Endothelial cell of umbilical vein (primary cell): ENCODE measurements around the gene GRIN3B. TPM values are rescaled to one million over a fixed set of nuclear protein-coding genes. Genes with fewer than 3 reads are reported as not detected.

Experiments
- BruUV-seq: library from RNA; stranded (reverse); fragments of 400-500 nt; replicated peaks from 2 replicates; lab custom pipeline; 2021; lab: Mats Ljungman, UMichigan
- CTCF ChIA-PET: fragments of 300-600, 350-600 bp; sonication (Branson Sonifier 250); formaldehyde crosslinking; loops from one replicate; lab custom pipeline; 2021; ENCODE audit warnings: antibody characterized with exemption, inconsistent platforms; lab: Charles Lee
- POLR2A ChIA-PET: fragments of 300-600, 350-600 bp; sonication (Branson Sonifier 250); formaldehyde crosslinking; loops from one replicate; lab custom pipeline; 2021; ENCODE audit warnings: antibody characterized with exemption, inconsistent platforms; lab: Charles Lee
- DNase-seq: peaks from one replicate; pipeline ENCODE4 v3.0.0-alpha.2; 2011; ENCODE audit warnings: low read depth, low spot score
- FAIRE-seq: peaks from 2 replicates; lab custom pipeline; 2011; peaks lifted over from hg19 to GRCh38; lab: Jason Lieb, UNC
- H2AFZ ChIP-seq: 2 replicates; pipeline ENCODE4 v1.6.0; 2012; ENCODE audit warnings: low read depth, low read length, control low read depth, inconsistent platforms
- H3K27ac ChIP-seq: 2 replicates; pipeline ENCODE4 v1.5.1; 2011; ENCODE audit warnings: low read depth, mild to moderate bottlenecking, control low read depth, low read length, moderate library complexity; ENCODE audit not compliant: insufficient read depth
- H3K27me3 ChIP-seq, 2 experiments: 2 replicates each; pipeline versions ENCODE4 v1.6.0 to v1.6.1; 2011; ENCODE audit warnings: low read length in 2 of 2, mixed read lengths in 1 of 2; ENCODE audit not compliant: control insufficient read depth in 2 of 2, insufficient read depth in 2 of 2
- H3K36me3 ChIP-seq, 2 experiments: 2 replicates in 1 of 2; 3 replicates in 1 of 2; pipeline ENCODE4 v1.5.1; 2011; ENCODE audit warnings: low read length in 2 of 2, mild to moderate bottlenecking in 1 of 2, moderate library complexity in 1 of 2; ENCODE audit not compliant: control insufficient read depth in 2 of 2, insufficient read depth in 2 of 2; ENCODE audit errors: extremely low read depth in 1 of 2
- H3K4me1 ChIP-seq: 3 replicates; pipeline ENCODE4 v1.5.1; 2011; ENCODE audit warnings: mild to moderate bottlenecking, low read length; ENCODE audit not compliant: control insufficient read depth, insufficient read depth; ENCODE audit errors: extremely low read depth
- H3K4me2 ChIP-seq: 2 replicates; pipeline ENCODE4 v1.6.1; 2011; ENCODE audit warnings: low read length, control low read depth, mixed read lengths; ENCODE audit not compliant: insufficient read depth
- H3K4me3 ChIP-seq, 3 experiments: fragments of 200-600 bp in 1 of 3; sonication (generic), shearing (Covaris generic) in 1 of 3; replicated peaks in 1 of 3; 2 replicates each; pipeline ENCODE4 v1.5.1; 2011 to 2016; ENCODE audit warnings: control low read depth in 3 of 3, low read length in 3 of 3, mild to moderate bottlenecking in 2 of 3, inconsistent platforms in 1 of 3, low read depth in 1 of 3, moderate library complexity in 1 of 3; ENCODE audit not compliant: insufficient read depth in 1 of 3
- H3K79me2 ChIP-seq: 2 replicates; pipeline ENCODE4 v1.6.0; 2012; ENCODE audit warnings: low read length, inconsistent platforms; ENCODE audit not compliant: control insufficient read depth, insufficient read depth
- H3K9ac ChIP-seq: replicated peaks from 2 replicates; pipeline ENCODE3; 2011; ENCODE audit warnings: low read length, control low read depth; ENCODE audit not compliant: insufficient read depth; ENCODE audit errors: extremely low read depth
- H3K9me1 ChIP-seq: replicated peaks from 3 replicates; pipeline ENCODE4 v1.6.0; 2011; ENCODE audit warnings: mild to moderate bottlenecking, low read length; ENCODE audit not compliant: control insufficient read depth, insufficient read depth; ENCODE audit errors: extremely low read depth
- H3K9me3 ChIP-seq: replicated peaks from 2 replicates; pipeline ENCODE4 v1.5.1; 2012; ENCODE audit warnings: low read length, inconsistent platforms; ENCODE audit not compliant: control insufficient read depth, insufficient read depth
- H4K20me1 ChIP-seq: replicated peaks from 2 replicates; pipeline ENCODE3; 2011; ENCODE audit warnings: mild to moderate bottlenecking, low read length; ENCODE audit not compliant: control insufficient read depth, insufficient read depth; ENCODE audit errors: extremely low read depth
- EZH2 ChIP-seq: IDR thresholded peaks from 2 replicates; pipeline ENCODE4 v1.6.1; 2012; ENCODE audit warnings: borderline replicate concordance, low read depth, mild to moderate bottlenecking, moderate library complexity, low read length, inconsistent platforms; ENCODE audit not compliant: severe bottlenecking
- FOS ChIP-seq: IDR thresholded peaks from 2 replicates; pipeline ENCODE4 v1.6.1; 2011; ENCODE audit warnings: mild to moderate bottlenecking, low read length, moderate library complexity, borderline replicate concordance; ENCODE audit not compliant: insufficient read depth
- GATA2 ChIP-seq: IDR thresholded peaks from 2 replicates; pipeline ENCODE4 v1.7.0; 2011; ENCODE audit warnings: low read depth, mild to moderate bottlenecking, moderate library complexity, mixed read lengths, low read length; ENCODE audit not compliant: insufficient read length, insufficient read depth
- JUN ChIP-seq: IDR thresholded peaks from 2 replicates; pipeline ENCODE4 v1.6.1; 2011; ENCODE audit warnings: borderline replicate concordance, low read depth; ENCODE audit not compliant: insufficient read length, insufficient read depth
- MYC ChIP-seq: IDR thresholded peaks from one replicate; pipeline ENCODE4 v1.6.1; 2011; ENCODE audit warnings: mild to moderate bottlenecking, low read depth, low read length
- POLR2A ChIP-seq: IDR thresholded peaks from 2 replicates; pipeline ENCODE4 v1.6.1; 2012; ENCODE audit warnings: low read depth, mild to moderate bottlenecking, control low read depth, low read length
- POLR2AphosphoS5 ChIP-seq: IDR thresholded peaks from 2 replicates; pipeline ENCODE4 v1.6.1; 2012; ENCODE audit warnings: low read depth, mild to moderate bottlenecking, control low read depth, low read length, moderate library complexity; ENCODE audit not compliant: insufficient read depth
- dilution Hi-C: fragments of 300-500 bp; cut with MboI; formaldehyde crosslinking; loops from one replicate; pipeline ENCODE4 v1.15.0; 2019; ENCODE audit warnings: low sequenced_read_pairs; ENCODE audit not compliant: extremely low pct_ligation_motif_present
- intact Hi-C: fragments of 100-400 bp; cut with micrococcal nuclease; formaldehyde crosslinking; loops from one replicate; pipeline ENCODE4 v1.10.0; 2022
- polyA plus RNA-seq, 4 experiments: library from polyadenylated mRNA; depleted of rRNA in 3 of 4; stranded (reverse) in 3 of 4; unstranded in 1 of 4; fragments of >200 nt; gene quantifications; 2 replicates each; pipeline versions ENCODE4 v1.2.1 to v1.2.3, GENCODE V29; 2011 to 2012; ENCODE audit warnings: missing spikeins in 1 of 4
- total RNA-seq: library from RNA; stranded (reverse); gene quantifications from 2 replicates; pipeline ENCODE4 v1.2.3, GENCODE V29; 2021
- TF ChIP-seq, protein P1 (sequence below): IDR thresholded peaks from 2 replicates; pipeline ENCODE4 v1.6.1; 2011; ENCODE audit not compliant: insufficient read depth, insufficient read length
- TF ChIP-seq, protein P2 (sequence below), 2 donors: IDR thresholded peaks; 1 replicate in 1 of 2; 2 replicates in 1 of 2; pipeline ENCODE4 v1.5.1; 2011; ENCODE audit warnings: low read length in 2 of 2, mild to moderate bottlenecking in 2 of 2, moderate library complexity in 2 of 2, control low read depth in 1 of 2, inconsistent platforms in 1 of 2, low read depth in 1 of 2; ENCODE audit not compliant: insufficient read depth in 1 of 2; ENCODE audit errors: extremely low read depth in 1 of 2

Gene GRIN3B
- total and polyA plus RNA-seq, 2 donors (not counting 3 experiments of a cell fraction or from before 2014, with no cell fraction given): 0.43 to 0.82 TPM

DNA sequence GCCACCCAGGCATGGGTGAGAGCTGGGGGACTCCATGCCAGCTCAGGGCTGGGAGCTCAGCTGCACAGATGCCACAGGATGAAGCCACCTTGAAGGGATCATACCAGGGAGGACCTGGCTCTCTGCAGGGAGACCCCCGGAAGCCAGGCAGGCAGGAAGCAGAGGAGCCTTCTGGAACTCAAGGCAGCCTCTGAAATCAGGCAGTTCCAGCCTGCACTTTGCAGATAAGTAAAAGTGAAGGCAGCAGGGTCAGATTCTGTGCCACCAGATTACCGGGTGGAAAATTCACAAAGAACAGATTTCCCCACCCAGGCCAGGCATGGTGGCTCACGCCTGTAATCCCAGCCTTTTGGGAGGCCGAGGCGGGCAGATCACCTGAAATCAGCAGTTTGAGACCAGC, 18.2 kb downstream of the GRIN3B start:
- Histone ChIP-seq H3K4me3 (no peak overlapping the region), H3K27ac (no peak overlapping the region), H3K4me2 (no peak overlapping the region), H3K9ac (no peak overlapping the region), H2AFZ (no peak overlapping the region), H3K4me1 (peaks cover 40% of the 10 kb centered on the region), H3K79me2 (peaks cover 75% of the 10 kb centered on the region), H3K9me1 (no peaks in the 10 kb centered on the region), H4K20me1 (no peaks in the 10 kb centered on the region), H3K27me3 (no peaks in the 10 kb centered on the region), H3K36me3 (peaks cover 0 to 8% of the 10 kb centered on the region in 2 experiments), H3K9me3 (no peaks in the 10 kb centered on the region)
- BruUV-seq: no TSS peak
- FAIRE-seq (no peak), DNase-seq (no peak)
- ChIA-PET POLR2A (interaction anchor here (0.7 kb wide), 1 partner anchor 94 kb away, joined by 7 read pairs; no protein-coding TSS in a partner anchor), CTCF (no interaction called here)
- dilution Hi-C loops: no loop called here
- TF ChIP-seq GATA2: no peak
- no peak for TF ChIP-seq POLR2AphosphoS5
- TF ChIP-seq, protein P1, sequence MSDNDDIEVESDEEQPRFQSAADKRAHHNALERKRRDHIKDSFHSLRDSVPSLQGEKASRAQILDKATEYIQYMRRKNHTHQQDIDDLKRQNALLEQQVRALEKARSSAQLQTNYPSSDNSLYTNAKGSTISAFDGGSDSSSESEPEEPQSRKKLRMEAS: no peak
- no peak for TF ChIP-seq POLR2A
- intact Hi-C loops: no loop called here

DNA sequence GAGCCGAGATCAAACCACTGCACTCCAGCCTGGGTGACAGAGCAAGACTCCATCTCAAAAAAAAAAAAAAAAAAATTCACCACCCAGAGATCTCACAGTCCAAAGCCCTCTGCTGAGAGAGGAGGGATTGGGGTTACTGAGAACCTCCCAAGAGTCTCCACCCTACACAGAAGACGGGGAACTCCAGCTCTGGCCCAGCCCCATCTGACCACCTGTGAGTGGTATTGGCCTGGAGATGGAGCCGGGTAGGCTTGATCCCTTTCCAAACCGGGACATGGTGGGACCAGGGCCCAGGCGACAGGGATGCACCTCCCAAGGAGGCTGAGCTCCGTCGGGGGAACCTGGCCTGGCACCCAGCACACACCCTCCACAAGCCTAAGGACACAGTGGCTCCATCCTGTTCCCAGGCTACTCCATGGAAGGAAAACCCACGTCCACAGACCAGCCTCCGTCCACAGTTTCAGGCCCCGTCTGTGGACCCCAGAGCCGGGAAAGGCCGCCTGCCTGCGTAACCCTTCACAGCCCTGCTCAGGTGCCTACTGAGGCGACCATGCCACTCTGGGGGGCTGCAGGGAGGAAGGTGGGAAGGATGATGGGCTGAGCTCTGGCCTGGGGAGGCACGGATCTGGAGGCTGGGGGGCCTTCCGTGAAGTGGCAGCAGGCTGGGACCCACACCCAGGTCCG, 18.9 kb downstream of the GRIN3B start:
- Histone ChIP-seq H3K4me2 (peak overlapping the region; percentile 86), H3K36me3 (peaks cover 0 to 3% of the 10 kb centered on the region in 2 experiments), H3K9ac (no peak overlapping the region), H2AFZ (no peak overlapping the region), H3K9me1 (no peaks in the 10 kb centered on the region), H3K79me2 (peaks cover 68% of the 10 kb centered on the region), H3K4me1 (peaks cover 40% of the 10 kb centered on the region), H3K9me3 (no peaks in the 10 kb centered on the region), H4K20me1 (no peaks in the 10 kb centered on the region), H3K27me3 (no peaks in the 10 kb centered on the region), H3K27ac (no peak overlapping the region), H3K4me3 (peak overlapping the region in 1 of 3 experiments; percentile 90)
- ChIA-PET POLR2A (interaction anchor here (0.7 kb wide), 2 partner anchors 53 to 93 kb away, joined by 6 to 7 read pairs; no protein-coding TSS in a partner anchor), CTCF (no interaction called here)
- no TSS peak for BruUV-seq
- TF ChIP-seq, protein P2, sequence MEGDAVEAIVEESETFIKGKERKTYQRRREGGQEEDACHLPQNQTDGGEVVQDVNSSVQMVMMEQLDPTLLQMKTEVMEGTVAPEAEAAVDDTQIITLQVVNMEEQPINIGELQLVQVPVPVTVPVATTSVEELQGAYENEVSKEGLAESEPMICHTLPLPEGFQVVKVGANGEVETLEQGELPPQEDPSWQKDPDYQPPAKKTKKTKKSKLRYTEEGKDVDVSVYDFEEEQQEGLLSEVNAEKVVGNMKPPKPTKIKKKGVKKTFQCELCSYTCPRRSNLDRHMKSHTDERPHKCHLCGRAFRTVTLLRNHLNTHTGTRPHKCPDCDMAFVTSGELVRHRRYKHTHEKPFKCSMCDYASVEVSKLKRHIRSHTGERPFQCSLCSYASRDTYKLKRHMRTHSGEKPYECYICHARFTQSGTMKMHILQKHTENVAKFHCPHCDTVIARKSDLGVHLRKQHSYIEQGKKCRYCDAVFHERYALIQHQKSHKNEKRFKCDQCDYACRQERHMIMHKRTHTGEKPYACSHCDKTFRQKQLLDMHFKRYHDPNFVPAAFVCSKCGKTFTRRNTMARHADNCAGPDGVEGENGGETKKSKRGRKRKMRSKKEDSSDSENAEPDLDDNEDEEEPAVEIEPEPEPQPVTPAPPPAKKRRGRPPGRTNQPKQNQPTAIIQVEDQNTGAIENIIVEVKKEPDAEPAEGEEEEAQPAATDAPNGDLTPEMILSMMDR (IDR thresholded peaks at IDR 0.05; ENCODE audit: extremely low read depth in 1 of 2, insufficient read depth in 1 of 2, low read depth in 1 of 2, low read length in 2 of 2): no peak
- TF ChIP-seq FOS: no peak
- TF ChIP-seq EZH2: no peak
- TF ChIP-seq JUN: no peak
- no peak for TF ChIP-seq MYC
- TF ChIP-seq GATA2: no peak
- no peak for TF ChIP-seq POLR2A
- TF ChIP-seq POLR2AphosphoS5: no peak
- TF ChIP-seq, protein P1: no peak
- DNase-seq (no peak), FAIRE-seq (no peak)
- dilution Hi-C loops: no loop called here
- intact Hi-C loops: no loop called here
